HCT116 (cell line): ENCODE data around the gene RNF220. TPM values are rescaled to one million over a fixed set of nuclear protein-coding genes. Genes with fewer than 3 reads are reported as not detected.

Source experiments
- ATAC-seq: fragments of 200-7000 bp; cut with Tn5 transposase; 2 replicates; pipeline ENCODE4 v1.9.1; 2020; ENCODE audit warnings: mild to moderate bottlenecking, moderate library complexity
- BruUV-seq: library from RNA; stranded (reverse); fragments of 400-500 nt; replicated peaks from 2 replicates; lab custom pipeline; 2021; lab: Mats Ljungman, UMichigan
- CTCF ChIA-PET: fragments of 300-600 bp; sonication (Branson Sonifier 250); formaldehyde crosslinking; loops from one replicate; lab custom pipeline; 2021; ENCODE audit warnings: antibody characterized with exemption; lab: Charles Lee
- POLR2A ChIA-PET: fragments of 300-600, 350-600 bp; sonication (Branson Sonifier 250); formaldehyde crosslinking; loops from one replicate; lab custom pipeline; 2021; ENCODE audit warnings: antibody characterized with exemption; lab: Charles Lee
- RAD21 ChIA-PET, 2 experiments: fragments of 300-600 bp; sonication (Branson Sonifier 250); formaldehyde crosslinking; loops; one replicate each; lab custom pipeline; 2023; ENCODE audit warnings: low total read pairs in 2 of 2; ENCODE audit not compliant: uncharacterized antibody in 2 of 2, unreplicated experiment in 2 of 2, low non-redundant PET in 1 of 2; lab: Charles Lee
- DNase-seq: peaks from one replicate; pipeline ENCODE4 v3.0.0-alpha.2; 2010; ENCODE audit warnings: low read depth, low spot score
- H2AFZ ChIP-seq: fragments of 200-600 bp; shearing (Covaris generic), sonication (generic); 2 replicates; pipeline ENCODE4 v1.6.1; 2017; ENCODE audit warnings: low read depth, mixed run types, mixed read lengths, antibody characterized with exemption, low read length; ENCODE audit not compliant: poor library complexity, severe bottlenecking
- H3K27ac ChIP-seq: 2 replicates; pipeline ENCODE4 v1.5.1; 2012; ENCODE audit warnings: low read depth, low read length
- H3K27me3 ChIP-seq: fragments of 200-600 bp; sonication (generic); 2 replicates; pipeline ENCODE4 v1.6.1; 2016; ENCODE audit warnings: mixed run types, low read length, mixed read lengths; ENCODE audit not compliant: insufficient read depth
- H3K36me3 ChIP-seq, 2 experiments: fragments of 200-500 bp in 1 of 2; fragments of 200-600 bp in 1 of 2; sonication (Bioruptor generic) in 1 of 2; sonication (generic) in 1 of 2; 2 replicates each; pipeline versions ENCODE4 v1.5.1 to v1.6.1; 2014 to 2016; ENCODE audit warnings: low read length in 2 of 2, inconsistent platforms in 1 of 2, mixed read lengths in 1 of 2, mixed run types in 1 of 2; ENCODE audit not compliant: insufficient read depth in 2 of 2, control insufficient read depth in 1 of 2
- H3K4me1 ChIP-seq, 2 experiments: fragments of 200-600 bp in 1 of 2; sonication (generic) in 1 of 2; 2 replicates each; pipeline versions ENCODE4 v1.5.1 to v1.6.1; 2012 to 2017; ENCODE audit warnings: low read length in 2 of 2, inconsistent platforms in 1 of 2, mild to moderate bottlenecking in 1 of 2, mixed read lengths in 1 of 2, mixed run types in 1 of 2, moderate library complexity in 1 of 2; ENCODE audit not compliant: insufficient read depth in 2 of 2, control insufficient read depth in 1 of 2
- H3K4me2 ChIP-seq: fragments of 200-600 bp; sonication (generic); 2 replicates; pipeline ENCODE4 v1.6.1; 2017; ENCODE audit warnings: mixed run types, low read length, mixed read lengths
- H3K4me3 ChIP-seq, 2 experiments: fragments of 200-600 bp in 1 of 2; sonication (generic) in 1 of 2; replicated peaks in 1 of 2; 2 replicates each; pipeline ENCODE4 v1.5.1; 2011 to 2016; ENCODE audit warnings: low read length in 2 of 2, control low read depth in 1 of 2, low read depth in 1 of 2, mild to moderate bottlenecking in 1 of 2, mixed read lengths in 1 of 2, mixed run types in 1 of 2
- H3K79me2 ChIP-seq: fragments of 200-600 bp; sonication (generic); 2 replicates; pipeline ENCODE4 v1.6.1; 2017; ENCODE audit warnings: mild to moderate bottlenecking, mixed run types, low read length, moderate library complexity, mixed read lengths; ENCODE audit not compliant: insufficient read depth
- H3K9ac ChIP-seq: fragments of 200-600 bp; sonication (generic); 2 replicates; pipeline ENCODE4 v1.6.1; 2016; ENCODE audit warnings: low read length, mixed read lengths
- H3K9me2 ChIP-seq: fragments of 200-600 bp; sonication (generic), shearing (Covaris generic); 2 replicates; pipeline ENCODE4 v1.6.1; 2017; ENCODE audit warnings: mixed run types, mild to moderate bottlenecking, moderate library complexity; ENCODE audit not compliant: insufficient read depth
- H3K9me3 ChIP-seq, 2 experiments: fragments of 200-500 bp in 1 of 2; fragments of 200-600 bp in 1 of 2; sonication (Bioruptor generic) in 1 of 2; sonication (generic) in 1 of 2; 2 replicates each; pipeline ENCODE4 v1.6.1; 2014 to 2017; ENCODE audit warnings: low read length in 2 of 2, mixed read lengths in 2 of 2, inconsistent platforms in 1 of 2, low read depth in 1 of 2, mild to moderate bottlenecking in 1 of 2, mixed run types in 1 of 2, moderate library complexity in 1 of 2; ENCODE audit not compliant: control insufficient read depth in 1 of 2, insufficient read depth in 1 of 2
- H4K20me1 ChIP-seq: fragments of 200-600 bp; sonication (generic), shearing (Covaris generic); 2 replicates; pipeline ENCODE4 v1.6.1; 2017; ENCODE audit warnings: mixed run types, mild to moderate bottlenecking, moderate library complexity; ENCODE audit not compliant: insufficient read depth
- CBX3 ChIP-seq: IDR thresholded peaks from 2 replicates; pipeline ENCODE4 v1.6.1; 2012; ENCODE audit warnings: low read depth
- ELF1 ChIP-seq: IDR thresholded peaks from 2 replicates; pipeline ENCODE4 v1.6.1; 2012; ENCODE audit warnings: low read depth, borderline replicate concordance
- EZH2phosphoT487 ChIP-seq: fragments of 200-600 bp; IDR thresholded peaks from 2 replicates; pipeline ENCODE4 v1.6.1; 2018; ENCODE audit warnings: antibody characterized with exemption, borderline replicate concordance
- FOSL1 ChIP-seq: IDR thresholded peaks from 2 replicates; pipeline ENCODE4 v1.6.1; 2012; ENCODE audit warnings: low read depth
- JUND ChIP-seq: IDR thresholded peaks from 2 replicates; pipeline ENCODE4 v1.6.1; 2012
- MAX ChIP-seq: IDR thresholded peaks from 2 replicates; pipeline ENCODE4 v1.6.1; 2012
- POLR2A ChIP-seq: IDR thresholded peaks from 2 replicates; pipeline ENCODE4 v1.7.0; 2011; ENCODE audit warnings: borderline replicate concordance; ENCODE audit not compliant: insufficient read depth, insufficient read length; ENCODE audit errors: extremely low read depth
- RAD21 ChIP-seq: IDR thresholded peaks from 2 replicates; pipeline ENCODE4 v1.6.1; 2012; ENCODE audit warnings: low read depth, mild to moderate bottlenecking
- TCF7L2 ChIP-seq: IDR thresholded peaks from 2 replicates; pipeline ENCODE4 v1.7.0; 2011; ENCODE audit warnings: borderline replicate concordance, inconsistent platforms; ENCODE audit not compliant: insufficient read depth, insufficient read length; ENCODE audit errors: extremely low read depth
- ZFX ChIP-seq: fragments of 450-650 bp; IDR thresholded peaks from 2 replicates; pipeline ENCODE4 v1.6.1; 2017
- ZNF274 ChIP-seq: fragments of 200-500 bp; sonication (Bioruptor generic); IDR thresholded peaks from 2 replicates; pipeline ENCODE4 v1.6.1; 2014; ENCODE audit warnings: mild to moderate bottlenecking, low read depth, low read length, inconsistent platforms
- intact Hi-C: fragments of 100-400 bp; cut with micrococcal nuclease; formaldehyde crosslinking; loops from 2 replicates; pipeline ENCODE4 v1.10.0; 2022
- total RNA-seq: library from RNA; stranded (reverse); gene quantifications from one replicate; pipeline ENCODE4 v1.2.1, GENCODE V29; 2021; ENCODE audit not compliant: unreplicated experiment
- TF ChIP-seq, protein P1 (sequence below): IDR thresholded peaks from 2 replicates; pipeline ENCODE4 v1.6.1; 2012; ENCODE audit warnings: low read depth
- TF ChIP-seq, protein P2 (sequence below), 3 experiments: fragments of 200-600 bp in 1 of 3; sonication (generic) in 1 of 3; IDR thresholded peaks in 2 of 3; conservative IDR thresholded peaks in 1 of 3; 2 replicates each; pipeline ENCODE4 v1.5.1; 2012 to 2017; ENCODE audit warnings: low read depth in 2 of 3, low read length in 2 of 3, antibody characterized with exemption in 1 of 3, borderline replicate concordance in 1 of 3, control low read depth in 1 of 3, mild to moderate bottlenecking in 1 of 3, mixed read lengths in 1 of 3, mixed run types in 1 of 3, moderate library complexity in 1 of 3; ENCODE audit not compliant: insufficient read depth in 1 of 3
- TF ChIP-seq, protein P3 (sequence below): IDR thresholded peaks from 2 replicates; pipeline ENCODE4 v1.6.1; 2011; ENCODE audit warnings: mild to moderate bottlenecking, low read length, moderate library complexity; ENCODE audit not compliant: insufficient replicate concordance; ENCODE audit errors: extremely low read depth
- TF ChIP-seq, protein P4 (sequence below): IDR thresholded peaks from 2 replicates; pipeline ENCODE4 v1.6.1; 2012

The RNF220 gene
- total RNA-seq, 1 experiment from 2014 or later: 84.5 TPM

GRCh38 chr1:44484155-44484688 is 79.2 kb downstream of the RNF220 start:
- Histone ChIP-seq H2AFZ (no peak overlapping the region), H3K4me3 (no peak overlapping the region), H3K36me3 (no peaks in the 10 kb centered on the region), H3K27me3 (no peaks in the 10 kb centered on the region), H3K9me2 (no peaks in the 10 kb centered on the region), H3K79me2 (no peaks in the 10 kb centered on the region), H3K27ac (no peak overlapping the region), H4K20me1 (no peaks in the 10 kb centered on the region), H3K4me2 (no peak overlapping the region), H3K4me1 (peaks cover 0 to 4% of the 10 kb centered on the region in 2 experiments; a peak in 1 of 4 replicates), H3K9ac (no peak overlapping the region), H3K9me3 (no peaks in the 10 kb centered on the region)
- ChIA-PET CTCF (no interaction called here), RAD21 (no interaction called here), POLR2A (no interaction called here)
- no peak for ATAC-seq
- intact Hi-C loops: no loop called here
- BruUV-seq: no TSS peak
- TF ChIP-seq, protein P1, sequence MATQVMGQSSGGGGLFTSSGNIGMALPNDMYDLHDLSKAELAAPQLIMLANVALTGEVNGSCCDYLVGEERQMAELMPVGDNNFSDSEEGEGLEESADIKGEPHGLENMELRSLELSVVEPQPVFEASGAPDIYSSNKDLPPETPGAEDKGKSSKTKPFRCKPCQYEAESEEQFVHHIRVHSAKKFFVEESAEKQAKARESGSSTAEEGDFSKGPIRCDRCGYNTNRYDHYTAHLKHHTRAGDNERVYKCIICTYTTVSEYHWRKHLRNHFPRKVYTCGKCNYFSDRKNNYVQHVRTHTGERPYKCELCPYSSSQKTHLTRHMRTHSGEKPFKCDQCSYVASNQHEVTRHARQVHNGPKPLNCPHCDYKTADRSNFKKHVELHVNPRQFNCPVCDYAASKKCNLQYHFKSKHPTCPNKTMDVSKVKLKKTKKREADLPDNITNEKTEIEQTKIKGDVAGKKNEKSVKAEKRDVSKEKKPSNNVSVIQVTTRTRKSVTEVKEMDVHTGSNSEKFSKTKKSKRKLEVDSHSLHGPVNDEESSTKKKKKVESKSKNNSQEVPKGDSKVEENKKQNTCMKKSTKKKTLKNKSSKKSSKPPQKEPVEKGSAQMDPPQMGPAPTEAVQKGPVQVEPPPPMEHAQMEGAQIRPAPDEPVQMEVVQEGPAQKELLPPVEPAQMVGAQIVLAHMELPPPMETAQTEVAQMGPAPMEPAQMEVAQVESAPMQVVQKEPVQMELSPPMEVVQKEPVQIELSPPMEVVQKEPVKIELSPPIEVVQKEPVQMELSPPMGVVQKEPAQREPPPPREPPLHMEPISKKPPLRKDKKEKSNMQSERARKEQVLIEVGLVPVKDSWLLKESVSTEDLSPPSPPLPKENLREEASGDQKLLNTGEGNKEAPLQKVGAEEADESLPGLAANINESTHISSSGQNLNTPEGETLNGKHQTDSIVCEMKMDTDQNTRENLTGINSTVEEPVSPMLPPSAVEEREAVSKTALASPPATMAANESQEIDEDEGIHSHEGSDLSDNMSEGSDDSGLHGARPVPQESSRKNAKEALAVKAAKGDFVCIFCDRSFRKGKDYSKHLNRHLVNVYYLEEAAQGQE: no peak
- TF ChIP-seq ZNF274 (no peak), EZH2phosphoT487 (no peak), ZFX (no peak), CBX3 (no peak), JUND (no peak), FOSL1 (no peak), POLR2A (no peak), MAX (no peak), TCF7L2 (no peak), ELF1 (no peak), RAD21 (no peak)
- TF ChIP-seq, protein P2, sequence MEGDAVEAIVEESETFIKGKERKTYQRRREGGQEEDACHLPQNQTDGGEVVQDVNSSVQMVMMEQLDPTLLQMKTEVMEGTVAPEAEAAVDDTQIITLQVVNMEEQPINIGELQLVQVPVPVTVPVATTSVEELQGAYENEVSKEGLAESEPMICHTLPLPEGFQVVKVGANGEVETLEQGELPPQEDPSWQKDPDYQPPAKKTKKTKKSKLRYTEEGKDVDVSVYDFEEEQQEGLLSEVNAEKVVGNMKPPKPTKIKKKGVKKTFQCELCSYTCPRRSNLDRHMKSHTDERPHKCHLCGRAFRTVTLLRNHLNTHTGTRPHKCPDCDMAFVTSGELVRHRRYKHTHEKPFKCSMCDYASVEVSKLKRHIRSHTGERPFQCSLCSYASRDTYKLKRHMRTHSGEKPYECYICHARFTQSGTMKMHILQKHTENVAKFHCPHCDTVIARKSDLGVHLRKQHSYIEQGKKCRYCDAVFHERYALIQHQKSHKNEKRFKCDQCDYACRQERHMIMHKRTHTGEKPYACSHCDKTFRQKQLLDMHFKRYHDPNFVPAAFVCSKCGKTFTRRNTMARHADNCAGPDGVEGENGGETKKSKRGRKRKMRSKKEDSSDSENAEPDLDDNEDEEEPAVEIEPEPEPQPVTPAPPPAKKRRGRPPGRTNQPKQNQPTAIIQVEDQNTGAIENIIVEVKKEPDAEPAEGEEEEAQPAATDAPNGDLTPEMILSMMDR (IDR thresholded peaks at IDR 0.05 in 2 of 3, conservative IDR thresholded peaks at IDR 0.05 in 1 of 3; ENCODE audit: borderline replicate concordance in 1 of 3, insufficient read depth in 1 of 3, low read depth in 2 of 3, low read length in 2 of 3): no peak
- TF ChIP-seq, protein P3, sequence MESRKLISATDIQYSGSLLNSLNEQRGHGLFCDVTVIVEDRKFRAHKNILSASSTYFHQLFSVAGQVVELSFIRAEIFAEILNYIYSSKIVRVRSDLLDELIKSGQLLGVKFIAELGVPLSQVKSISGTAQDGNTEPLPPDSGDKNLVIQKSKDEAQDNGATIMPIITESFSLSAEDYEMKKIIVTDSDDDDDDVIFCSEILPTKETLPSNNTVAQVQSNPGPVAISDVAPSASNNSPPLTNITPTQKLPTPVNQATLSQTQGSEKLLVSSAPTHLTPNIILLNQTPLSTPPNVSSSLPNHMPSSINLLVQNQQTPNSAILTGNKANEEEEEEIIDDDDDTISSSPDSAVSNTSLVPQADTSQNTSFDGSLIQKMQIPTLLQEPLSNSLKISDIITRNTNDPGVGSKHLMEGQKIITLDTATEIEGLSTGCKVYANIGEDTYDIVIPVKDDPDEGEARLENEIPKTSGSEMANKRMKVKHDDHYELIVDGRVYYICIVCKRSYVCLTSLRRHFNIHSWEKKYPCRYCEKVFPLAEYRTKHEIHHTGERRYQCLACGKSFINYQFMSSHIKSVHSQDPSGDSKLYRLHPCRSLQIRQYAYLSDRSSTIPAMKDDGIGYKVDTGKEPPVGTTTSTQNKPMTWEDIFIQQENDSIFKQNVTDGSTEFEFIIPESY: no peak
- TF ChIP-seq, protein P4, sequence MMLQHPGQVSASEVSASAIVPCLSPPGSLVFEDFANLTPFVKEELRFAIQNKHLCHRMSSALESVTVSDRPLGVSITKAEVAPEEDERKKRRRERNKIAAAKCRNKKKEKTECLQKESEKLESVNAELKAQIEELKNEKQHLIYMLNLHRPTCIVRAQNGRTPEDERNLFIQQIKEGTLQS: no peak
- no peak for DNase-seq
